Duodenal mucosa (tissue), 2 donors: Measurements from ENCODE around the gene ATP1B1.

Source experiments
- H3K27ac ChIP-seq: one replicate; pipeline ENCODE4 v1.7.0; 2013; ENCODE audit warnings: low read depth, low read length
- H3K27me3 ChIP-seq, 2 donors: one replicate each; pipeline ENCODE4 v1.7.0; 2013; ENCODE audit warnings: low read length in 2 of 2, control low read depth in 1 of 2; ENCODE audit not compliant: insufficient read depth in 2 of 2, control insufficient read depth in 1 of 2
- H3K36me3 ChIP-seq, 2 donors: one replicate each; pipeline ENCODE4 v1.7.0; 2013; ENCODE audit warnings: low read length in 2 of 2, control low read depth in 1 of 2; ENCODE audit not compliant: insufficient read depth in 2 of 2, control insufficient read depth in 1 of 2
- H3K4me1 ChIP-seq, 2 donors: one replicate each; pipeline ENCODE4 v1.7.0; 2013; ENCODE audit warnings: low read length in 2 of 2, control low read depth in 1 of 2; ENCODE audit not compliant: insufficient read depth in 2 of 2, control insufficient read depth in 1 of 2
- H3K4me3 ChIP-seq, 2 donors: one replicate each; pipeline ENCODE4 v1.7.0; 2013; ENCODE audit warnings: low read length in 2 of 2, low read depth in 1 of 2
- H3K9ac ChIP-seq, 2 donors: one replicate each; pipeline ENCODE4 v1.7.0; 2013; ENCODE audit warnings: low read length in 2 of 2, low read depth in 1 of 2
- H3K9me3 ChIP-seq, 2 donors: one replicate each; pipeline ENCODE4 v1.7.0; 2013; ENCODE audit warnings: low read length in 2 of 2, control low read depth in 1 of 2; ENCODE audit not compliant: control insufficient read depth in 1 of 2

ATP1B1 gene

GRCh38 chr1:169137357-169137756 lies 30.9 kb downstream of the ATP1B1 start:
- Histone ChIP-seq H3K27me3 (no peaks in the 10 kb centered on the region), H3K9ac (no peak overlapping the region), H3K36me3 (peaks cover 5 to 14% of the 10 kb centered on the region in 2 donors), H3K27ac (no peak overlapping the region), H3K4me1 (peaks cover 0 to 7% of the 10 kb centered on the region in 2 donors), H3K4me3 (no peak overlapping the region), H3K9me3 (no peaks in the 10 kb centered on the region)

GRCh38 chr1:169138866-169139670 lies 32.6 kb downstream of the ATP1B1 start:
- H3K27ac ChIP-seq: no peak overlapping the region
- H3K4me1 ChIP-seq: peaks cover 10 to 24% of the 10 kb centered on the region in 2 donors
- H3K36me3 ChIP-seq: no peaks in the 10 kb centered on the region
- H3K9ac ChIP-seq: no peak overlapping the region
- H3K9me3 ChIP-seq: no peaks in the 10 kb centered on the region
- no peak overlapping the region for H3K4me3 ChIP-seq
- no peaks in the 10 kb centered on the region for H3K27me3 ChIP-seq

GRCh38 chr1:169141356-169141755 lies 34.9 kb downstream of the ATP1B1 start:
- no peak overlapping the region for H3K9ac ChIP-seq
- no peaks in the 10 kb centered on the region for H3K9me3 ChIP-seq
- H3K27ac ChIP-seq: no peak overlapping the region
- H3K27me3 ChIP-seq: no peaks in the 10 kb centered on the region
- H3K36me3 ChIP-seq: no peaks in the 10 kb centered on the region
- H3K4me1 ChIP-seq: peaks cover 25 to 40% of the 10 kb centered on the region in 2 donors
- no peak overlapping the region for H3K4me3 ChIP-seq

DNA sequence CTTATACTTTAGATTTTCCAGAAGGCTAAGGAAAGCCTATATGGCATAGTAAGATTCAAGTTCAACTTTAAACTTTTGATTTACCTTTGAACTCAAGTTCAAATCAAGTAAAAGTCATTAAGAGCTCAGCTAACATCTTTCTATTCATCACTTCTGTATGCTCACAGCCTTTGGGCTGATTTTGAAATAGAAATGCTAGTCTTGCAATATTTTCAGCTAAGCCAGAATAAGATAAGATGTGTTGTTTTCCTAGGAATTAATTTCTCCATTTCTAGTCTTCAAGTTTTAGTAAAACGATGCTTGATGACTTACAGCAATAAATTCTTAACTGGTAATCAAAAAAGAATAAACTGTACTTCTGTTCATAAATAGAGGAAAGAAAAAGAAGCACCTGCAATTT lies 35.6 kb downstream of the ATP1B1 start:
- H3K27ac ChIP-seq: no peak overlapping the region
- H3K36me3 ChIP-seq: no peaks in the 10 kb centered on the region
- peaks cover 29 to 45% of the 10 kb centered on the region in 2 donors for H3K4me1 ChIP-seq
- H3K9me3 ChIP-seq: no peaks in the 10 kb centered on the region
- H3K4me3 ChIP-seq: no peak overlapping the region
- no peak overlapping the region for H3K9ac ChIP-seq
- no peaks in the 10 kb centered on the region for H3K27me3 ChIP-seq

GRCh38 chr1:169143346-169143745 lies 36.9 kb downstream of the ATP1B1 start:
- Histone ChIP-seq H3K9me3 (no peaks in the 10 kb centered on the region), H3K4me1 (peaks cover 37 to 49% of the 10 kb centered on the region in 2 donors), H3K27me3 (no peaks in the 10 kb centered on the region), H3K36me3 (no peaks in the 10 kb centered on the region), H3K9ac (no peak overlapping the region), H3K4me3 (no peak overlapping the region), H3K27ac (no peak overlapping the region)

DNA sequence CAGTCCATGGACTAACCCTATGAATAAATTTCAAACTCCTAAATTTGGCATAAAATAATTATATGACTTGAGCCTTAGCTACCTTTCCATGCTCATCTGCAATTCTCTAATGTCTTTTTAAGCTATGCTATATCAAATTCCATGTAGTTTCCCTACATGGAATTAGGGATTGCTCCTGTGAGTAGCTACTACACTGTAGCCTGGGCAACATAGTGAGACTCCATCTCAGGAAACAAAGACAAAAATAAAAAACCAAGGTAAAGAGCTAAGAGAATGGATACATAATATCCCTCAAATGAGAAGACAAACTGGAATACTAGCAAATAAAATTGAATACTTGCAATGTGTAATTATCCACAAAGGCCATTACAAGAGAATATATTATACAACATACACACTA lies 37.5 kb downstream of the ATP1B1 start:
- H3K36me3 ChIP-seq: no peaks in the 10 kb centered on the region
- H3K4me1 ChIP-seq: peaks cover 37 to 53% of the 10 kb centered on the region in 2 donors
- H3K27ac ChIP-seq: no peak overlapping the region
- no peak overlapping the region for H3K4me3 ChIP-seq
- H3K27me3 ChIP-seq: no peaks in the 10 kb centered on the region
- no peak overlapping the region for H3K9ac ChIP-seq
- H3K9me3 ChIP-seq: no peaks in the 10 kb centered on the region

DNA sequence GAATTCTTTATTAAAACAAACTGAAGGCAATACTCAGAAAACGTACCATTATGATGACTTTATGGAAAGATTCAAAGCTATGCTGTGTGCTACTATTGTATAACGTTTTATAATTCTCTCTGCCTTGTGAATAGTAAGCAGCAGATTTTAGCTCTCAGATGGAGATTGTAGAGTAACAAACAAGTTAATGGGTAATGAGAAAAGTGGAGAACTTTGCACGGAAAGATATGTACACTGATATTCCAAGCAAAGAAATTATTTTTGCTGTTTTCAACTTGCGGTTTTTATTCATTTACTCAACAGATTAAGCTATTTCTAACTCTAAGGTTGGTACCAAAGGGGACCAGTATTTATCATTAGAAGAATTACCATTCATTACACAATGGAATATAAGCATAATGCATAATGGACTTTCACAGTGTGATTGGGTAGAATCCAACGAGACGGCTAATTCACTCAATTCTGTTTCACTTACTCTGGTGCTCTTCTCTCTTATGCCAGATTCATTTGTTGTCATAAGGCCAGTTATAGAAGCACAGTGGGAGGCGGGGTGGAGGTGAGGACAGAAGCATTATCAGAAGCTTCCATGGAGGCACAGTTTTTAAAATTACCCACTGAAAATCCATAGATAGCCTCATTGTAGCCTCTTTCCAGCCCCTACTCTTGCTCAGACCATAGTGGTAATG lies 38.6 kb downstream of the ATP1B1 start:
- H3K9ac ChIP-seq: no peak overlapping the region
- H3K4me3 ChIP-seq: peak overlapping the region in 1 of 2 donors; percentile 25
- peaks cover 37 to 55% of the 10 kb centered on the region in 2 donors for H3K4me1 ChIP-seq
- H3K36me3 ChIP-seq: no peaks in the 10 kb centered on the region
- H3K9me3 ChIP-seq: no peaks in the 10 kb centered on the region
- no peak overlapping the region for H3K27ac ChIP-seq
- no peaks in the 10 kb centered on the region for H3K27me3 ChIP-seq

GRCh38 chr1:169146576-169147214 lies 40.2 kb downstream of the ATP1B1 start:
- H3K9me3 ChIP-seq: no peaks in the 10 kb centered on the region
- H3K36me3 ChIP-seq: no peaks in the 10 kb centered on the region
- peak overlapping the region in 1 of 2 donors; percentile 28 for H3K4me3 ChIP-seq
- H3K9ac ChIP-seq: no peak overlapping the region
- peaks cover 46 to 69% of the 10 kb centered on the region in 2 donors for H3K4me1 ChIP-seq
- no peak overlapping the region for H3K27ac ChIP-seq
- H3K27me3 ChIP-seq: no peaks in the 10 kb centered on the region

DNA sequence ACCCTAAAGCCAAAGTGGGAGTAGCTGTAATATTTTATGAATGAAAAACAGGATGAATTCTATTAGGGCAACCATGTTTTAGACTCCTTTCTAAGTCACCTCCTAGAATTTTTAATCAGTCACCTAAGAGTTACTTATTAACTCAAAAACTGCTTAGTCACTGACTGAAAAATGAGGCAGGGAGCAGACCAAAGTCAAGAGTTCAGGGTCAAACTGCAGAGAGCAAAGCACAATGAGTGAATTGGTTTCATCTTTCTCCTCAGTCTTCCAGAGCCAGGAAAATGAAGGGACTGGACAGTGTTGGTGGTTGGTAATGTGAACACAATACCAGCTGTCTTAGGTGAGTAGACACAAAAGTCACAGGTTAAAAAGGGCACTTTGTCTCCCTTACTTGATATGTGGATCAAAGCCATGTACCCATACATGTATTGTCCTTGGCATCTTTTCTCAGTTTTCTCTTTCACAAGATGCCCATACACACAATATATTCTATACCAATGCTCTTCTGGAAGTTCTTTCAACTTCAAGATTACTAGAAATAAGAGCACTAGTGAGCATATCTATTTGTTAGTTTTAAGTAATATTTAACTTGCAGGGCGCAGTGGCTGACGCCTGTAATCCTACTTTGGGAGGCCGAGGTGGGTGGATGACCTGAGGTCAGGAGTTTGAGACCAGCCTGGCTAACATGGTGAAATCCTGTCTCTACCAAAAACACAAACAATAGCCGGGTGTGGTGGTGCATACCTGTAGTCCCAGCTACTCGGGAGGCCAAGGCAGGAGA lies 42.2 kb downstream of the ATP1B1 start:
- H3K4me1 ChIP-seq: peaks cover 41 to 49% of the 10 kb centered on the region in 2 donors
- no peaks in the 10 kb centered on the region for H3K9me3 ChIP-seq
- H3K27me3 ChIP-seq: no peaks in the 10 kb centered on the region
- H3K4me3 ChIP-seq: no peak overlapping the region
- no peak overlapping the region for H3K9ac ChIP-seq
- H3K36me3 ChIP-seq: no peaks in the 10 kb centered on the region
- no peak overlapping the region for H3K27ac ChIP-seq
